ENCODE results near the gene TM9SF3. TPM values are rescaled to one million over a fixed set of nuclear protein-coding genes. Genes with fewer than 3 reads are reported as not detected.

TM9SF3 gene
- total RNA-seq, 4 donors from 2014 or later = 52.6 to 65.3 (median 55.6) TPM

GRCh38 chr10:96517284-96517683 lies 69.5 kb downstream of the TM9SF3 start:
- TF ChIP-seq CTCF (IDR thresholded peaks at IDR 0.05) (no peak), POLR2AphosphoS5 (IDR thresholded peaks at IDR 0.05) (no peak), POLR2A (IDR thresholded peaks at IDR 0.05) (no peak), EP300 (IDR thresholded peaks at IDR 0.05) (no peak)
- Histone ChIP-seq H3K4me3 (no peak overlapping the region), H3K27me3 (peaks cover 21% of the 10 kb centered on the region), H3K36me3 (peaks cover 20% of the 10 kb centered on the region), H3K9me3 (no peaks in the 10 kb centered on the region), H3K4me1 (peaks cover 25% of the 10 kb centered on the region), H3K27ac (no peak overlapping the region)
- 90% methylated on average over 1 of the region's 1 CpG for WGBS
- no peak for DNase-seq (ENCODE audit: low spot score in 2 of 2)

- H3K9me3 ChIP-seq = no peaks in the 10 kb centered on the region
- DNase-seq (ENCODE audit: low spot score in 2 of 2) = no peak
- 70% methylated on average over 2 of the region's 2 CpGs for WGBS
- peaks cover 10% of the 10 kb centered on the region for H3K36me3 ChIP-seq
- TF ChIP-seq CTCF (IDR thresholded peaks at IDR 0.05) (no peak), POLR2A (IDR thresholded peaks at IDR 0.05) (no peak), EP300 (IDR thresholded peaks at IDR 0.05) (no peak), POLR2AphosphoS5 (IDR thresholded peaks at IDR 0.05) (no peak)
- H3K27me3 ChIP-seq = peaks cover 22% of the 10 kb centered on the region
- H3K4me3 ChIP-seq = no peak overlapping the region
- H3K4me1 ChIP-seq = peaks cover 25% of the 10 kb centered on the region
- H3K27ac ChIP-seq = no peak overlapping the region
Observed at GRCh38 chr10:96516337-96516736, 70.5 kb downstream of the TM9SF3 start.

- WGBS = 8% methylated on average over 16 of the region's 68 CpGs
- H3K27ac ChIP-seq = no peak within 1 kb of the TSS
- peaks cover 25% of the 10 kb centered on the region for H3K4me1 ChIP-seq
- H3K27me3 ChIP-seq = peaks cover 22% of the 10 kb centered on the region
- H3K36me3 ChIP-seq = no peaks in the 10 kb centered on the region
- H3K4me3 ChIP-seq = peak within 1 kb of the TSS; percentile 47
- TF ChIP-seq POLR2AphosphoS5 (IDR thresholded peaks at IDR 0.05) = peak in 1 of 3 donors; percentile 36
- no peak for TF ChIP-seq EP300 (IDR thresholded peaks at IDR 0.05)
- TF ChIP-seq CTCF (IDR thresholded peaks at IDR 0.05) = peak; percentile 28 to 78
- H3K9me3 ChIP-seq = no peaks in the 10 kb centered on the region
- DNase-seq (ENCODE audit: low spot score in 2 of 2) = peak; percentile 84 to 85
Observed at GRCh38 chr10:96513698-96514561, 72.9 kb downstream of the TM9SF3 start, which contains the start of gene TLL2. TLL2 (minus strand) TSS chr10:96513926; CDS start chr10:96513685, 241 bp downstream.

GRCh38 chr10:96513305-96513697 lies 73.5 kb downstream of the TM9SF3 start:
- Histone ChIP-seq H3K36me3 (no peaks in the 10 kb centered on the region), H3K4me1 (peaks cover 25% of the 10 kb centered on the region), H3K27ac (no peak overlapping the region), H3K4me3 (peak overlapping the region; percentile 47), H3K9me3 (no peaks in the 10 kb centered on the region), H3K27me3 (peaks cover 22% of the 10 kb centered on the region)
- no peak for DNase-seq (ENCODE audit: low spot score in 2 of 2)
- TF ChIP-seq POLR2AphosphoS5 (IDR thresholded peaks at IDR 0.05) = no peak
- TF ChIP-seq EP300 (IDR thresholded peaks at IDR 0.05) = no peak
- no peak for TF ChIP-seq POLR2A (IDR thresholded peaks at IDR 0.05)
- no peak for TF ChIP-seq CTCF (IDR thresholded peaks at IDR 0.05)
- 0% methylated on average over 16 of the region's 31 CpGs for WGBS

GRCh38 chr10:96512524-96513304 lies 74.1 kb downstream of the TM9SF3 start:
- TF ChIP-seq EP300 (IDR thresholded peaks at IDR 0.05) (no peak), CTCF (IDR thresholded peaks at IDR 0.05) (no peak), POLR2AphosphoS5 (IDR thresholded peaks at IDR 0.05) (no peak)
- 2% methylated on average over 43 of the region's 65 CpGs for WGBS

More at GRCh38 chr10:96512524-96513304, 74.1 kb downstream of the TM9SF3 start:
- H3K27ac ChIP-seq = no peak overlapping the region
- DNase-seq (ENCODE audit: low spot score in 2 of 2) = peak in 1 of 2 donors; percentile 67
- H3K27me3 ChIP-seq = peaks cover 22% of the 10 kb centered on the region
- no peaks in the 10 kb centered on the region for H3K36me3 ChIP-seq
- H3K4me3 ChIP-seq = peak overlapping the region; percentile 47
- peaks cover 25% of the 10 kb centered on the region for H3K4me1 ChIP-seq
- no peaks in the 10 kb centered on the region for H3K9me3 ChIP-seq

All from suprapubic skin (tissue), 4 donors.